NCI-H345 (cell line): ENCODE measurements around the gene NHS.

Experiments used
- DNase-seq: peaks from one replicate; lab custom pipeline; 2025; lab: John Stamatoyannopoulos, UW

The NHS gene

GRCh38 chrX:17374619-17375366, at the start of gene NHS:
NHS (plus strand) TSS chrX:17375200; CDS start chrX:17375758, 558 bp downstream.
- DNase-seq, result peak; percentile 84

GRCh38 chrX:17328837-17329236, 46.2 kb upstream of the NHS start:
- peak; percentile 50 for DNase-seq

DNA sequence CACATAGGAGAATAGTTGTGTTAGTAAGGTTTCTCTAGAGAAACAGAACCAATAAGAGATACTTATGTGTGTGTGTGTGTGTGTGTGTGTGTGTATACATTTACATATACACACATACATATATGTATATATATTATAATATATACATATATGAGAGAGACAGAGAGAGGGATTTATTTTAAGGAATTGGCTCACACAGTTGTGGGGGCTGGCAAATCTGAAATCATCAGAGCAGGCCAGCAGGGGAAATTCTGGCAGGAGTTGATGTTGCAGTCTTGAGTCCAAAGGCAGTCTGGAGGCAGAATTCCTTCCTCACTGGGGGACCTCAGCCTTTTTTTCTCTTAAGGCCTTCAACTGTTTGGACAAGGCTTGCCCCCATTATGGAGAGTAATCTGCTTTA, 38.6 kb upstream of the NHS start:
- DNase-seq, result no peak

DNA sequence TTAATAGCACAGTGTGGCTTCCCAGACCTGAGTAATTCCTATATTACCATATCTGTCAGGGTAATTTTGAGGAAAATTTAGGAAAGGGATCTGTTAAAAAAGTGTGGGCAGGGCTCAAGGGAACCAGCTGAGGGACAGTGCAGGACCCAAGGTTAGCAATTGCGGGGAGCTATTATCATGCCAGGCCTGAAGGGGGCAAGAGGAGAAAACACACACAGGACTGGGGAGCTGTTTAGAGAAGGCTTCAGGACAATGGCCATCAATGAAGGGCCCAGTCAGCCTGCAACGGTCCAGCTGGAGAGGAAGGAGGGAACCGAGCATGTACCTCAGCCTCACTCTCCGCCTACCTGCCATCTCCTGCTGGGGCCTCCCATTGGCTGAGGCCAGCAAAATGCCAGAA, 19.0 kb upstream of the NHS start:
- no peak for DNase-seq

DNA sequence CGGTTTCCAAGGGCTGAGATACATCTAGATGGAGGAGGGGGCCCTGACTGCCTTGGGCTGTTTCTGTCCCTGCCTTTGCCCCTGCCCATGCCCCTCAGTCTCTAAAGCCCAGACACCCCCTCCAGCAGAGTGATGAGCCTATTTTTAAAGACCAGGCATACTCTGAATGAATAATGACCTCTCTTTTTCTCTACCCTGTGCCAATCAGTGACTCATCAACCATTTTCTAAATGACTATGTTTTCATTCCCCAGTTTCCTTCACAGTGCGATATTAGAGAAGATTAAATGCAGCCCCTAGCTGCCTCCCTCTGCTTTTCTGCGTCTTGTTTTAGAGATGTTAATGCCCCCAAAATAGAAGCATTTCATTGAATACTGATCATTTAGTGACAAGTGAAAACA, 15.5 kb upstream of the NHS start:
- no peak for DNase-seq

- DNase-seq, result peak; percentile 12
Observed at GRCh38 chrX:17361620-17362019, 13.4 kb upstream of the NHS start.

DNA sequence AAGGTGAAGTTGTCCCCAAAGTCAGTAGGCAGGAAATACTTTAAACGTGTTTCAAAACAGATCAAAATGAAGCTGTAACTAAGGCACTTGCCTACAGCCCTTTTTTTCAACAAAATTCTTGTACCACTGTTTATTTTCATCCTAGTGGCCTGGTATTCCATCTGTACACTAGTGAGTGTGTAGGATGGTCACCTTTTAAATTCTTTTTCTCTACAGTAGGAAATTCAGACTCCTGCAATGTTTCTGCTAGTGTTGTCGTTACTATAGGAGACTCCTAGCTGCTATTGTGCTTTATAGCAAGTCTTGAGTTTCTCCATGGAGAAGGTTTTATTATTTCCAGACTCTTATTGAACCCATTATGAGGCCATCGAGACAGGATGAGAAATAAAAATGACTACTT, 7.0 kb upstream of the NHS start:
- no peak for DNase-seq

GRCh38 chrX:17369309-17369708, 5.7 kb upstream of the NHS start:
- no peak for DNase-seq

- DNase-seq, result no peak
Observed at GRCh38 chrX:17370191-17370590, 4.8 kb upstream of the NHS start.

DNA sequence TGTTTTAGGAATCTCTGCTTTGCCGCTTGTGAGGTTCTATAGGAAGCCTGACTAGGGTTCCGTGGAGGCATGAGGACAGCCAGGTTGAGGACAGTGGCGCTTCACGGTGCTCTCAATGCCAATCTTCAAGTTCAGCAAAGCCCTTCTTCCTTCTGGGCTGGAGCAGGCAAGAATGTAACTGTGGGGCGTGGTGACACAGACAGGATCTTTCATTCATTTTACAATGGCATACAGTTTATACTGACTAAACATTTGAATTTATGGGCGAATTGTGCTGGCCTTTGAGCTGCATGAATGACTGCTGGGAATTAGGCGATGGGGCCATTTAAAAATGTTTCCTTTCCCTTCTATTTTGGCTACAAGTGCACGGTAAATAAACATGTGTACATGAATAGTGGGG, 2.9 kb upstream of the NHS start:
- DNase-seq, result no peak

- no peak for DNase-seq
Observed at GRCh38 chrX:17373337-17373736, 1.7 kb upstream of the NHS start.

DNA sequence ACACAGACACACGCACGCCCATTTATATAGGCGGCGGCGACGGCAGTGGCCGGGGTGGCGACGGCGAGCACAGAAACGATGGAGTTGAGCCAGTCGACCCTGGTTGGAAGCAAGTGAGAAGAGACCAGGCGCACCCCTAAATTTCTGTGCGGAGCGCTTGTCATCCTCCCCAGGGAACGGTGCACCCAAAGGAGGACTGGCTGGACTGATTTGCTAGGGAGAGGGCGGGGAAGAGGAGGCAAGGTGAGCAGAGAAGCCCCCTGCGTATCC, 302 bp downstream of the NHS start:
- no peak for DNase-seq

GRCh38 chrX:17375637-17376430, 834 bp downstream of the NHS start:
- peak; percentile 23 for DNase-seq

DNA sequence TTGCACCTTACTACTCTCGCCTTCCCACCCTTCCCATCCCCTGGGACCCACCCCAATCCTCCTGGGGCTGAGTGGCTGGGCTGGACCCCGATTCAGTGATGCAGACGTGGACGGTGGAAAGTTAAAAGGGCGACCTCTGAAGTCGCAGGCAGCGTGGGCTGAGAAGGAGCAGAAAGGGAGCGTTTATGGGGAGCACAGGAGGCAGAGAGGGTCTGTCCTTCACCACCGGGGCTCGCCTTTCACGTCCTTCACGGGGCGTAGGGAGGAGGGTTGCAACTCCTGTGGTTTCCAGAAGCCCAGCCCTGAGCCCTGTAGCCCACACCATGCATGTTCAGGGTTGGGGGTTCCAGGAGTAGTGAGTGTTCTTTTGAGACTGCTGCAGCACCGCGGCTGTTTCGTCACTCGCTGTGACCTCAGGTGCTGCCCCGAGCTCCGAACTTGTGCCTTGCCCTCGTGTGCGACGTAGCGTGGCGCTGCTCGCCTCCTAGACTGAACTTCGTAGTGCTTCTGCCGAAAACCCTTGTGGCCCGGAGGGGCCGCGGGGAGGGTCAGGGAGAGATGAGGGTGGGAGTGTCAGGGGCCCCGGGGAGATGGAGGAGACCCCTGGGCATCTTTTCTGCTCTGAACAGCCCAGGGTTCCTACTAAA, 1.6 kb downstream of the NHS start:
- peak; percentile 40 for DNase-seq

GRCh38 chrX:17377091-17377717, 2.2 kb downstream of the NHS start:
- peak; percentile 88 for DNase-seq

- DNase-seq, result no peak
Observed at GRCh38 chrX:17377795-17378194, 2.8 kb downstream of the NHS start.

GRCh38 chrX:17380221-17380620, 5.2 kb downstream of the NHS start:
- DNase-seq, result no peak

GRCh38 chrX:17390419-17390850, 15.4 kb downstream of the NHS start:
- no peak for DNase-seq

GRCh38 chrX:17395154-17395553, 20.2 kb downstream of the NHS start:
- no peak for DNase-seq

DNA sequence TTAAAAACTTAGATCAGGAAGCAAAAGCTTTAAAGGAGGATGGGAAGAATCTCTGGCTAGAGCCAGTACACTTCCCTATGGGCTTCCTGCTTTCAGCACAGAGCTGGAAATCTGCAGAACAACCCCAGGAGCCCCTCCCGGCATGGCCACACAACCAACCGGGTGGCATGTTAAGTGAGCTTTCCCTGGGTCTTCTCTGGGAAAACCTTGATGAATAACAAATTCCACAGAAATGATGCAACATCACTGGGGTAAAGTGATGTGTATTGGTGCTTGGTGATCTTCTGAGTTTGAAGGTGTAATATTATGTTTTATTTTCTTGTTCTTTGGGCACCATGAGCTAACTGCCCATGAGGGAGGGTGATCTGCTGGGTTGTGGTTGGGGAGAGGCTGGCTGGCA, 22.1 kb downstream of the NHS start:
- no peak for DNase-seq

GRCh38 chrX:17403189-17403691, 28.2 kb downstream of the NHS start:
- peak; percentile 28 for DNase-seq

DNA sequence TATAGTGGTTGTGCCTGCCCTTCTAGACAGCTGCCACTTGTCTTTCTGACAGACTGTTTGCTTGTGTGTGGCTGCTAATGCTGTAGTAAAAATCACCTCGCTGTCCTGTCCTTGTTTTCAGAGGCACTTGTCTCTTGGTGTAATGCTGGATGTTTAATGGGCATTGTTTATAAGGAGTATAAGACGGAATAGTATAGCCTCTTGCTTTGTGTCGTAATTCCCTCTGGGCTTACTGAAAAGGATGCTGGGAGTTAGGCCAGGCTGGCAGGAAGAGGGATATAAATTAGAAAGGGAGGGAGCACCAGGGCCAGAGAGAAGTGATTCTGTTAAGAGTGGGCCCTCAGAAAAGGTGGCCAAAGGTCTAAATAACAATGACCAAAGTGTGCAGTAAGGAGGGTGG, 29.0 kb downstream of the NHS start:
- peak; percentile 20 for DNase-seq
